Measurements from ENCODE around the gene TMED1. TPM values are rescaled to one million over a fixed set of nuclear protein-coding genes. Genes with fewer than 3 reads are reported as not detected.

The TMED1 gene
- total and polyA plus RNA-seq, 3 experiments from 2014 or later, result 15.7 to 29.9 (median 16.6) TPM

DNA sequence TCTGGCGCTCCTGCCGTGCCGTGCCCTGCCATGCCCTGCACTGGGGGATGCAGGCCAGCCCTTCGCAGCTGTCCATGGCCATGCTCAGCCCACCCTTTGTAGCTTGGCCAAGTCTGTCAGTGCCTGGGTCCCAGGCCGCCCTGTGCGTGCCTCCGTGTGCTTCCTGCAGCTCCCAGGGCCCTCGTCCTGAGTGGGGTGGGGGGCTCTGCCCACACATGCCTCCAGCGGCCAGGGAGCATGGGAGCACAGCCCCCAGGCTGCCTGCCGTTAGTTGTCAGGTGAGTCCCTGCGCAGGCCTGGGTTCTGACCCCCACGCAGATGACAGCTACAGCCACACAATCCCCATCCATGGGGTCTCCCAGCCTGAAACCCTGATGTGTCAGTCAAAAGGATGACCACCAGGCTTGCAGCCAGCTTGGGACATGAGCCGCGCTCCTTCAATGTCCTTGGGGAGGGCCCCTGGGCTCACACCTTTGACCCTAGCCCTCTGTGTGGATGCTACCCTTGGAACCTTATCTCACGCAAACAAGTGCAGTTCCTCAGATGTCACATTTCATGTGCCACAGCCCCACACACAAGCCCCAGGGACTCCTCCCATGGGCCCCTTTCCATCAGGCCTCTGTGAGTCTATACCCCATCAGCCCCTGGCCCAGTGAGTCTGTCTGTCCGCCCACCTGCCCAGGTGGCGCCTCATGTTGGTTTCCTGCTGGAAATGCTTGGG, 24.5 kb downstream of the TMED1 start:
- Histone ChIP-seq H3K27me3 (ENCODE audit: insufficient read depth, low read length, poor library complexity, severe bottlenecking) (no peaks in the 10 kb centered on the region), H3K27ac (ENCODE audit: low read depth, low read length) (peak overlapping the region; percentile 31), H3K4me1 (ENCODE audit: insufficient read depth, low read length) (peaks cover 19% of the 10 kb centered on the region), H3K9me3 (ENCODE audit: low read length) (no peaks in the 10 kb centered on the region), H3K36me3 (ENCODE audit: insufficient read depth, low read length) (peaks cover 27% of the 10 kb centered on the region), H3K4me3 (ENCODE audit: low read length) (no peak overlapping the region)
- Mint-ChIP-seq H3K4me3 (no peak overlapping the region), H3K9me3 (no peaks in the 10 kb centered on the region), H3K4me1 (peaks cover 32 to 52% (median 41%) of the 10 kb centered on the region in 3 donors), H3K27ac (peak overlapping the region in 2 of 8 donors; percentile 46 to 81), H3K36me3 (peaks cover 10 to 59% (median 12%) of the 10 kb centered on the region in 3 donors), H3K27me3 (no peaks in the 10 kb centered on the region)
- POLR2A ChIA-PET, result no interaction called here
- DNase-seq, result no peak
- CTCF ChIA-PET, result no interaction called here

DNA sequence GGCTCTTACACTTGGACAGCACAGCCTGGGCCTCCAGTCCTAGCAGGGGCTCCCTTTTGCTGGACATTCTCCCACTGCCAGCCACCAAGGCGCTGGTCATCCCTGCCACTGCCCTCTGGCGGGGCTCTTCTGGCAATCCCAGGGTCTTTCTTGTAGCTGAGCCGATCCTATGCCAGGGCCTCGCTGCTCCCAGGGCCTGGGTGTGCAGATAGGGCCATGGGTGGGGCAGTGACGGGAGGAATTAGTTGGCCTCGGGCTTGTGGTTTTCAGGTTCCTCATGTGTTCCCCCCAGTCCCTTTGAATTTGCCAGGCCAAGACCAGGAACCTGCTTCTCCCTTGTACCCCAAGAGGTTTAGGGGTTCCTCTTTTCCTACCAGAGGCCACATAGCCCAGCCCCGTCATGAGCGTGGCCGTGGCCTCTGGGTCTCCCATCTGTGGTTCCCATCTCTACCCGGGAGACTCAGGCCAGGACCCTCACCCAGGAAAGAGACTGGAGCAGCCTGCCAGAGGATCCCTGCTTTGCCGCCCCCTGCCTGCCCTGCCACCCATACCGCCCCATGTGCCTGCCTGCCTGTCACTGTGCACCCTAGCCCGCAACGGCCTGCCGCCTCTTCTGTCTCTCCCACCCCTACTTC, 26.2 kb downstream of the TMED1 start:
- peaks cover 19% of the 10 kb centered on the region for H3K4me1 ChIP-seq (ENCODE audit: insufficient read depth, low read length)
- peak overlapping the region; percentile 16 for H3K27ac ChIP-seq (ENCODE audit: low read depth, low read length)
- H3K27ac Mint-ChIP-seq, result peak overlapping the region; percentile 59 to 97 (median 73)
- H3K36me3 ChIP-seq (ENCODE audit: insufficient read depth, low read length), result peaks cover 30% of the 10 kb centered on the region
- no peak overlapping the region for H3K4me3 ChIP-seq (ENCODE audit: low read length)
- no peaks in the 10 kb centered on the region for H3K27me3 ChIP-seq (ENCODE audit: insufficient read depth, low read length, poor library complexity, severe bottlenecking)
- peak overlapping the region in 2 of 7 donors; percentile 24 to 63 for H3K4me3 Mint-ChIP-seq
- no peaks in the 10 kb centered on the region for H3K27me3 Mint-ChIP-seq
- CTCF ChIA-PET, result interaction anchor here (1.1 kb wide), 1 partner anchor 92 kb away, joined by 4 read pairs; the partner anchor contains the start of gene DNM2
- peaks cover 29 to 46% (median 37%) of the 10 kb centered on the region in 3 donors for H3K4me1 Mint-ChIP-seq
- peaks cover 13 to 67% (median 16%) of the 10 kb centered on the region in 3 donors for H3K36me3 Mint-ChIP-seq
- no peaks in the 10 kb centered on the region for H3K9me3 ChIP-seq (ENCODE audit: low read length)
- H3K9me3 Mint-ChIP-seq, result no peaks in the 10 kb centered on the region
- no peak for DNase-seq
- POLR2A ChIA-PET, result interaction anchor here (0.6 kb wide), 1 partner anchor 41 kb away, joined by 3 read pairs; no protein-coding TSS in a partner anchor

DNA sequence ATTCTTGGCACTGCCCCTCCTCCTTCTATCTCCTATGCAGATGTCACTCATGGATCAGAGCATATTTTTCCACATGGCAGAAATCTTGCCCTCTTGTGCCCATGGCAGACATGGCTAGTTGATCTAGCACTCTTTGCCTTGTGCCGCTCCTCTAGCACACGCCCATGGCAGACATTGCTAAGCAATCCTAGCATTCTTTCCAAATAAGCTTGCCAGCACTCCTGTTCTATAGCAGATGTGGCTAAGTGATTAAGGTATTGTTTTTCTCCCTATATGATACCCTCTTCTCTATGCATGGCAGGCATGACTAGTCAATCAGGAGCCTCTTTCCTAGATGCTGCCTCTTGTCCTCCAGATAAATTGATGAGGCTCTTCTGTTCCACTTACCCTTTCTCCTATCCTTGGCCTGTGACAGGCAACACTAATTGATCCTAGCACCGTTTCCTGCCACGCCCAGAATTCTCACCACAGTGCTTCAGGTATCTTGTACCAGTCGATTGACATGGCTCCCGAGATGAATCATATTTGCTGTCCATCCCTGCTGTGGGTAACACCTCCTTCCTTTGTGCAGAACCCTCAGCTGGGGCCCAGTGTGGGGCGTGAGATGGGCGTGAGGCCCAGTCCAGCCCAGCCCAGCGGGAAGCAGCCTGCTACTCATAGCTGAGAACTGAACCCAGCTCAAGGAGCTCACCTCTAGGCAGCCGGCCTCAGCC, 26.9 kb downstream of the TMED1 start:
- H3K27ac ChIP-seq (ENCODE audit: low read depth, low read length), result peak overlapping the region; percentile 16
- no peak for DNase-seq
- Mint-ChIP-seq H3K27me3 (no peaks in the 10 kb centered on the region), H3K9me3 (no peaks in the 10 kb centered on the region), H3K4me3 (peak overlapping the region in 5 of 7 donors; percentile 15 to 75 (median 27)), H3K27ac (peak overlapping the region; percentile 45 to 97 (median 71)), H3K36me3 (peaks cover 11 to 67% (median 18%) of the 10 kb centered on the region in 3 donors), H3K4me1 (peaks cover 25 to 42% (median 31%) of the 10 kb centered on the region in 3 donors)
- H3K4me1 ChIP-seq (ENCODE audit: insufficient read depth, low read length), result peaks cover 19% of the 10 kb centered on the region
- ChIA-PET CTCF (interaction anchor here (1.1 kb wide), 1 partner anchor 92 kb away, joined by 4 read pairs; the partner anchor contains the start of gene DNM2), POLR2A (interaction anchor here (0.6 kb wide), 1 partner anchor 88 kb away, joined by 3 read pairs; no protein-coding TSS in a partner anchor)
- H3K36me3 ChIP-seq (ENCODE audit: insufficient read depth, low read length), result peaks cover 31% of the 10 kb centered on the region
- no peaks in the 10 kb centered on the region for H3K9me3 ChIP-seq (ENCODE audit: low read length)
- H3K27me3 ChIP-seq (ENCODE audit: insufficient read depth, low read length, poor library complexity, severe bottlenecking), result no peaks in the 10 kb centered on the region
- no peak overlapping the region for H3K4me3 ChIP-seq (ENCODE audit: low read length)

DNA sequence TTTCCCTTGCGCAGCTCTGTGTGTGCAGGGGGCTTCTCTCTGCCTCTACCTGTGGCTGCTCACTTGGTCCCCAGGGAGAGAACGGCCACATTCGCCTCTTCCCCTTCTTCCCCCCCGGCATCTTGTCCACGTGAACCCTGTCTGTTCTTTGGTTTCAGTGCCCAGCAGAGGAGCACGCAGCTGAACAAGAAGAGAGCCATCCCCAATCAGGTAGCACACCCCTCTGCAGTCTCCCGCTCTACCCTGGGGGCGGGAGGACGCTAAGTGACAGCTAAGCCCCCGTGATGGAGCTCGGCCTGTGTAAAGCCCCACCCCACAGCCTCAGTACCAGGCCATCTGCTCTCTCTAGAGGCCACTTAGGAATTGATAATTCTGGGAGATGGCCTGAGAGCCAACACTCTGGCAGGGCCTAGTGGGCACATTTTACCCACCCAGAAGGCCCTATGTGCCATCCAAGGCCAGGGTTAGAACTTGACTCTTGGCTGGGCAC, 30.2 kb downstream of the TMED1 start:
- H3K27me3 Mint-ChIP-seq, result no peaks in the 10 kb centered on the region
- H3K27ac Mint-ChIP-seq, result peak overlapping the region in 4 of 8 donors; percentile 17 to 63 (median 36)
- no peak overlapping the region for H3K4me3 Mint-ChIP-seq
- Histone ChIP-seq H3K4me1 (ENCODE audit: insufficient read depth, low read length) (peaks cover 15% of the 10 kb centered on the region), H3K27ac (ENCODE audit: low read depth, low read length) (no peak overlapping the region), H3K4me3 (ENCODE audit: low read length) (no peak overlapping the region), H3K36me3 (ENCODE audit: insufficient read depth, low read length) (peaks cover 35% of the 10 kb centered on the region), H3K27me3 (ENCODE audit: insufficient read depth, low read length, poor library complexity, severe bottlenecking) (no peaks in the 10 kb centered on the region), H3K9me3 (ENCODE audit: low read length) (no peaks in the 10 kb centered on the region)
- peaks cover 18 to 28% (median 23%) of the 10 kb centered on the region in 3 donors for H3K4me1 Mint-ChIP-seq
- H3K36me3 Mint-ChIP-seq, result peaks cover 15 to 71% (median 18%) of the 10 kb centered on the region in 3 donors
- DNase-seq, result no peak
- POLR2A ChIA-PET, result no interaction called here
- no peaks in the 10 kb centered on the region for H3K9me3 Mint-ChIP-seq
- CTCF ChIA-PET, result interaction anchor here (0.9 to 1.0 kb wide), 2 partner anchors 21 to 58 kb away, joined by 3 to 4 read pairs; no protein-coding TSS in a partner anchor

DNA sequence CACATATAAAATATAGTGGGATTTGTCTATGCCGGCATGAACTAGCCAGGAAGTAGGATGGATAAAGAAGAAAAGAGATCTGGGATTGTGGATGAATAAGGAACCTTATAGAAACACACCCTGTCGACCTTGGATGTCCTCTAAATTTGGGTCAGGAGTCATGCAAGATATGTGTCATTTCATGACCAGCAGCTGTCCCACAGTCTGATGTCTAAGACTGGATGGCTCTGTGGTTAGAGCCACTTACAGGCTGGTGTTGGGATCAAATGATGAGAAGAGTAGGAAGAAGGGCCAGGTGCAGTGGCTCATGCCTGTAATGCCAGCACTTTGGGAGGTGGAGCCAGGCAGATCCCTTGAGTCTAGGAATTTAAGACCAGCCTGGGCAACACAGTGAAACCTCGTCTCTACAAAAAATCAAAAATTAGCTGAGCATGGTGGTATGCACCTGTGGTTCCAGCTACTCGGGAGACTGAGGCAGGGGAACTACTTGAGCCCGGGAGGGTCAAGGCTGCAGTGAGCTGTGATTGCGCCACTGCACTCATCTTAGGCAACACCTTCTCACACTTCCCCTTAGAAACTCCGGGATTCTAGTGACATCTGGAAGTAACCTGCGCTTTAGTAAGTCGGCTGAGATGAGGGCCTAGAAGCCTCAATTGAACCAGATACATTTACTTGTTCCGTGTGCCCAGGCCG, 30.8 kb downstream of the TMED1 start:
- Mint-ChIP-seq H3K27me3 (no peaks in the 10 kb centered on the region), H3K4me1 (peaks cover 18 to 24% (median 23%) of the 10 kb centered on the region in 3 donors), H3K36me3 (peaks cover 15 to 72% (median 18%) of the 10 kb centered on the region in 3 donors), H3K4me3 (no peak overlapping the region), H3K9me3 (no peaks in the 10 kb centered on the region), H3K27ac (peak overlapping the region in 5 of 8 donors; percentile 17 to 84 (median 60))
- peaks cover 29% of the 10 kb centered on the region for H3K36me3 ChIP-seq (ENCODE audit: insufficient read depth, low read length)
- H3K27ac ChIP-seq (ENCODE audit: low read depth, low read length), result no peak overlapping the region
- DNase-seq, result no peak
- ChIA-PET POLR2A (no interaction called here), CTCF (no interaction called here)
- peaks cover 15% of the 10 kb centered on the region for H3K4me1 ChIP-seq (ENCODE audit: insufficient read depth, low read length)
- no peaks in the 10 kb centered on the region for H3K27me3 ChIP-seq (ENCODE audit: insufficient read depth, low read length, poor library complexity, severe bottlenecking)
- H3K9me3 ChIP-seq (ENCODE audit: low read length), result no peaks in the 10 kb centered on the region
- no peak overlapping the region for H3K4me3 ChIP-seq (ENCODE audit: low read length)

DNA sequence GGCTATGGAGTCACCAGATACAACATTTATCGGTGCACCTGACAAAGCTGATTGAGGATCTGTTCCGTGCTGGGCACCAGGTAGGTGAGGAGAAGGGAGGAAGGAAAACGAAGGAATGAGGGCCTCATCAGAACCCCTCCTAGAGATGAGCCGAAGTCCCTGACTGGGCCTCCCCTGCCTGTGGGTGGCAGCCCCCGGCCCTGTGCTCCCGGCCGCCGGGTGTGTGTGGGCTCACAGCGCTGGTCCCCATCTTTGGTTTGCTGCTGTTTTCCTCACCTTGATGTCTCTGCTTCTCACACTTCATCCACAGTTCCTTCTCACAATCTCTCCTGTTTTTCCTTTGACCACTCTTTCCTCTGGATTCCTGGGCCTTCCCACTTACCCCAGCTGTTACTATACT, 32.8 kb downstream of the TMED1 start:
- peaks cover 7 to 67% (median 9%) of the 10 kb centered on the region in 3 donors for H3K36me3 Mint-ChIP-seq
- no peaks in the 10 kb centered on the region for H3K27me3 ChIP-seq (ENCODE audit: insufficient read depth, low read length, poor library complexity, severe bottlenecking)
- DNase-seq, result no peak
- ChIA-PET CTCF (no interaction called here), POLR2A (no interaction called here)
- H3K36me3 ChIP-seq (ENCODE audit: insufficient read depth, low read length), result peaks cover 24% of the 10 kb centered on the region
- peaks cover 15 to 24% (median 21%) of the 10 kb centered on the region in 3 donors for H3K4me1 Mint-ChIP-seq
- no peaks in the 10 kb centered on the region for H3K9me3 Mint-ChIP-seq
- H3K4me1 ChIP-seq (ENCODE audit: insufficient read depth, low read length), result peaks cover 7% of the 10 kb centered on the region
- H3K4me3 ChIP-seq (ENCODE audit: low read length), result no peak overlapping the region
- no peaks in the 10 kb centered on the region for H3K27me3 Mint-ChIP-seq
- H3K4me3 Mint-ChIP-seq, result peak overlapping the region in 1 of 7 donors; percentile 25
- peak overlapping the region in 5 of 8 donors; percentile 17 to 77 (median 27) for H3K27ac Mint-ChIP-seq
- H3K27ac ChIP-seq (ENCODE audit: low read depth, low read length), result no peak overlapping the region
- no peaks in the 10 kb centered on the region for H3K9me3 ChIP-seq (ENCODE audit: low read length)

DNA sequence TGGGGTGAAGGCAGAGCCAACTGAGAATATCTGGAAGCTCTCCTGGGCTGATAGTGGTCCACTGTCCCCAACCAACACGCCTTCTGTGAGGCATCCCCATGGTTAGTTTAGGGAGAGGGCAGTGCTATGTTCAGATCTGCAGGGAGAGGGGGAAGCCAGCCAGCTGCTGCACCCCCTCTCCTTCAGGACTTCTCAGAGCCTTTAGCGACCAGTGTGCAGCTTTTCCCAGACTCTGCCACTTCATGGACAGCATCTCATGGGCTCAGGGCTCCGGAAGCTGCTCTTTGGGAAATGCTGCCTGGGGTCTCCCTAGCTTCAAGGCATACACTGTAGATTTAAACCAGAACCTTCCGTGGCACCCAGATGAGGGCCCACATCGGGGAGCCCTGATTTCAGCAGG, 33.5 kb downstream of the TMED1 start:
- H3K36me3 ChIP-seq (ENCODE audit: insufficient read depth, low read length), result peaks cover 24% of the 10 kb centered on the region
- H3K27ac ChIP-seq (ENCODE audit: low read depth, low read length), result no peak overlapping the region
- Mint-ChIP-seq H3K9me3 (no peaks in the 10 kb centered on the region), H3K27ac (peak overlapping the region in 2 of 8 donors; percentile 6 to 70), H3K27me3 (no peaks in the 10 kb centered on the region), H3K4me3 (no peak overlapping the region), H3K4me1 (peaks cover 22 to 28% (median 25%) of the 10 kb centered on the region in 3 donors), H3K36me3 (peaks cover 6 to 70% (median 9%) of the 10 kb centered on the region in 3 donors)
- no peaks in the 10 kb centered on the region for H3K9me3 ChIP-seq (ENCODE audit: low read length)
- CTCF ChIA-PET, result no interaction called here
- no peak for DNase-seq
- POLR2A ChIA-PET, result interaction anchor here (0.5 kb wide), 1 partner anchor 37 kb away, joined by 3 read pairs; no protein-coding TSS in a partner anchor
- no peaks in the 10 kb centered on the region for H3K27me3 ChIP-seq (ENCODE audit: insufficient read depth, low read length, poor library complexity, severe bottlenecking)
- no peak overlapping the region for H3K4me3 ChIP-seq (ENCODE audit: low read length)
- H3K4me1 ChIP-seq (ENCODE audit: insufficient read depth, low read length), result peaks cover 15% of the 10 kb centered on the region

Data from CD8-positive, alpha-beta memory T cell (primary cell).